Measurements from ENCODE around the gene ZNF414. TPM values are rescaled to one million over a fixed set of nuclear protein-coding genes. Genes with fewer than 3 reads are reported as not detected.

The ZNF414 gene
- total and polyA plus RNA-seq, 3 experiments from 2014 or later, result 18.0 to 26.0 (median 25.7) TPM

- Histone ChIP-seq H3K27ac (ENCODE audit: low read depth, low read length) (no peak overlapping the region), H3K27me3 (ENCODE audit: insufficient read depth, low read length, poor library complexity, severe bottlenecking) (no peaks in the 10 kb centered on the region), H3K9me3 (ENCODE audit: low read length) (no peaks in the 10 kb centered on the region), H3K4me3 (ENCODE audit: low read length) (no peak overlapping the region), H3K4me1 (ENCODE audit: insufficient read depth, low read length) (peaks cover 41% of the 10 kb centered on the region), H3K36me3 (ENCODE audit: insufficient read depth, low read length) (no peaks in the 10 kb centered on the region)
- Mint-ChIP-seq H3K4me3 (no peak overlapping the region), H3K4me1 (peaks cover 27 to 44% (median 31%) of the 10 kb centered on the region in 3 donors), H3K36me3 (peaks cover 0 to 32% (median 2%) of the 10 kb centered on the region in 3 donors), H3K27me3 (peaks cover 0 to 4% of the 10 kb centered on the region in 2 donors), H3K9me3 (no peaks in the 10 kb centered on the region), H3K27ac (peak overlapping the region in 1 of 8 donors; percentile 30)
- CTCF ChIA-PET, result interaction anchor here (1.5 kb wide), 1 partner anchor 68 kb away, joined by 3 read pairs; no protein-coding TSS in a partner anchor
- POLR2A ChIA-PET, result no interaction called here
- DNase-seq, result no peak
Observed at GRCh38 chr19:8510589-8511115, 3.3 kb downstream of the ZNF414 start.

DNA sequence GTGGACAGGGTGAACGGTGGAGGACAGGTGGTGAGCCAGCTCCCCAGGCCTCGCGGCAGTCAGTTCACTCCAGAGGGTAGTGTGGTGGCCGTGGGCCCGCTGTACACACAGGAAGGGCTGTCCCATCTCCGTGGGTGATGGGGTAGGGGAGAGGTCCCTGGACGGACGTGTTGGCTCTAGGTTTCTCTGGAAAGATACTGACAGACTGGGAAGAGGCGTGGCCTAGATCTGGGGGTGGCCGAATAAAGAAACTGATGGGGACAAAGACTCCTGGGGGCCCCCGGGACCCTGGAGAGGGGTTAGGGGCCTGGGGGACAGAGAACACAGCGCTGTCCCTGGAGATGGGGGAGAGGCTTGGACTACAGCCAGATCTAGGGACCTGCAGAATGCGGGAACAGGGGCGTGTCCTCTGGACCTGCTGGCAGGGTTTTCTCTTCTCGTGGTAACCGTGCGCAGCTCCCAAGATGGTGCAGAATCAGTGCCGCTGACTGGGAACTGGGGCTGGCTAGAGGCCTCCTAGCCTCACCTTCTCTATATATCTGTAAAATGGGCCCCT, 7.5 kb downstream of the ZNF414 start:
- Histone ChIP-seq H3K4me3 (ENCODE audit: low read length) (peak overlapping the region; percentile 66), H3K9me3 (ENCODE audit: low read length) (no peaks in the 10 kb centered on the region), H3K27me3 (ENCODE audit: insufficient read depth, low read length, poor library complexity, severe bottlenecking) (no peaks in the 10 kb centered on the region), H3K4me1 (ENCODE audit: insufficient read depth, low read length) (peaks cover 13% of the 10 kb centered on the region), H3K27ac (ENCODE audit: low read depth, low read length) (peak overlapping the region; percentile 1), H3K36me3 (ENCODE audit: insufficient read depth, low read length) (no peaks in the 10 kb centered on the region)
- Mint-ChIP-seq H3K36me3 (peaks cover 0 to 14% (median 0%) of the 10 kb centered on the region in 3 donors), H3K9me3 (no peaks in the 10 kb centered on the region), H3K4me1 (peaks cover 10 to 19% (median 14%) of the 10 kb centered on the region in 3 donors), H3K27me3 (no peaks in the 10 kb centered on the region), H3K27ac (peak overlapping the region; percentile 29 to 92 (median 74)), H3K4me3 (peak overlapping the region; percentile 61 to 96 (median 87))
- no peak for DNase-seq
- ChIA-PET POLR2A (interaction anchor here (1.0 to 2.1 kb wide), 7 partner anchors 7 to 71 kb away, joined by 3 to 10 read pairs (median 3); partner anchors contain the start of genes MYO1F and ZNF414), CTCF (interaction anchor here (1.1 to 4.4 kb wide), 13 partner anchors 11 to 153 kb away, joined by 3 to 40 read pairs (median 9); partner anchors contain the start of genes MARCHF2 and MYO1F)

DNA sequence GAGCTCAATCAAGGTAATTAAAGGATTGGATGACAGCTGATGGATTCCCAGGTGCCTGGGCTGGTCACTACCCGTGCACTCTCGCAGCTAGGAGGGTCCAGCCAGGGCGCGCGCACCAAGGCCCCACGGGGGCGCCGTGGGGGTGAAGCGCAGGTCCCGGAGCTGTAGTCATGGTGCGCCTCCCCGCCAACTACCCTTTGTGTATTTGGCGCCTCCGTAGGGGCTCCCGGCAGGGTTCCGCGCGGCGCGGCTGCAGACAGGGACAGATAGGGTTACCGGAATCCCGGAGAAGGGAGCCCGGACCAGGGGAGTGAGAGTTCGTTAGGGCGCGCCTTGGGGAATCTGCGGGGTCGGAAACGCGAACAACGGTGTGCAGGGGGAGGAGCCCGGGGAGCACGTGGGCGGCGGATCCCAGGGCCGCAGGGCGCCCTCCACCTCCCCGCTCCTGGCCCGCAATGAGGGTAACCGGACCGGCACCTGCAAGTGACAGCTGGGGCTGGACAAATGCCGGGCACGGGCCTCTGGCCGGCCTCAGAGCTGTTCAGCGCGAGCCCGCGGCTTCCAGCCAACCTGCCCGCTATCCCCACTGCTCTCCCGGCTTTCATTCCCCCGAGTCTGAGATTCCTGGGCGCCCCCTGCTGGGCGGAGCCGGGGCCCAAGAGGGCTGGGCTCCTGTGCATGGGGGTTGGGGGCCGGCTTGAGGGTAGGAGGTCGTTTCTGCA, 8.1 kb downstream of the ZNF414 start:
- peak overlapping the region; percentile 66 for H3K4me3 ChIP-seq (ENCODE audit: low read length)
- POLR2A ChIA-PET, result interaction anchor here (0.6 to 2.1 kb wide), 10 partner anchors 8 to 165 kb away, joined by 3 to 10 read pairs (median 4); partner anchors contain the start of genes MYO1F and ZNF414
- Mint-ChIP-seq H3K4me3 (peak overlapping the region; percentile 61 to 96 (median 87)), H3K36me3 (peaks cover 0 to 10% (median 0%) of the 10 kb centered on the region in 3 donors), H3K9me3 (no peaks in the 10 kb centered on the region), H3K27ac (peak overlapping the region; percentile 35 to 94 (median 75)), H3K4me1 (peaks cover 10 to 19% (median 14%) of the 10 kb centered on the region in 3 donors), H3K27me3 (no peaks in the 10 kb centered on the region)
- peak overlapping the region; percentile 1 for H3K27ac ChIP-seq (ENCODE audit: low read depth, low read length)
- CTCF ChIA-PET, result interaction anchor here (0.9 to 4.4 kb wide), 20 partner anchors 8 to 152 kb away, joined by 3 to 40 read pairs (median 6); partner anchors contain the start of genes MARCHF2, MYO1F and ZNF414
- H3K27me3 ChIP-seq (ENCODE audit: insufficient read depth, low read length, poor library complexity, severe bottlenecking), result no peaks in the 10 kb centered on the region
- H3K9me3 ChIP-seq (ENCODE audit: low read length), result no peaks in the 10 kb centered on the region
- peaks cover 13% of the 10 kb centered on the region for H3K4me1 ChIP-seq (ENCODE audit: insufficient read depth, low read length)
- H3K36me3 ChIP-seq (ENCODE audit: insufficient read depth, low read length), result no peaks in the 10 kb centered on the region
- DNase-seq, result peak; percentile 47 to 73 (median 56)

GRCh38 chr19:8504919-8505318, 9.0 kb downstream of the ZNF414 start:
- DNase-seq, result no peak
- peaks cover 13 to 25% (median 14%) of the 10 kb centered on the region in 3 donors for H3K4me1 Mint-ChIP-seq
- Histone ChIP-seq H3K4me1 (ENCODE audit: insufficient read depth, low read length) (peaks cover 13% of the 10 kb centered on the region), H3K27ac (ENCODE audit: low read depth, low read length) (no peak overlapping the region), H3K36me3 (ENCODE audit: insufficient read depth, low read length) (no peaks in the 10 kb centered on the region), H3K4me3 (ENCODE audit: low read length) (no peak overlapping the region), H3K9me3 (ENCODE audit: low read length) (no peaks in the 10 kb centered on the region), H3K27me3 (ENCODE audit: insufficient read depth, low read length, poor library complexity, severe bottlenecking) (no peaks in the 10 kb centered on the region)
- peaks cover 0 to 1% of the 10 kb centered on the region in 2 donors for H3K27me3 Mint-ChIP-seq
- no peaks in the 10 kb centered on the region for H3K9me3 Mint-ChIP-seq
- POLR2A ChIA-PET, result interaction anchor here (0.7 to 2.1 kb wide), 5 partner anchors 9 to 91 kb away, joined by 3 to 10 read pairs (median 4); partner anchors contain the start of gene ZNF414
- CTCF ChIA-PET, result interaction anchor here (0.9 to 4.4 kb wide), 15 partner anchors 9 to 149 kb away, joined by 3 to 40 read pairs (median 9); partner anchors contain the start of genes MARCHF2, MYO1F and ZNF414
- peak overlapping the region; percentile 41 to 86 (median 62) for H3K4me3 Mint-ChIP-seq
- peaks cover 0 to 9% (median 0%) of the 10 kb centered on the region in 3 donors for H3K36me3 Mint-ChIP-seq
- peak overlapping the region in 2 of 8 donors; percentile 55 to 91 for H3K27ac Mint-ChIP-seq

GRCh38 chr19:8504171-8504570, 9.8 kb downstream of the ZNF414 start:
- ChIA-PET POLR2A (no interaction called here), CTCF (interaction anchor here (2.8 to 4.4 kb wide), 3 partner anchors 10 to 73 kb away, joined by 9 to 40 read pairs (median 18); partner anchors contain the start of genes MYO1F and ZNF414)
- no peaks in the 10 kb centered on the region for H3K9me3 ChIP-seq (ENCODE audit: low read length)
- Mint-ChIP-seq H3K4me3 (peak overlapping the region; percentile 27 to 81 (median 56)), H3K4me1 (peaks cover 13 to 25% (median 14%) of the 10 kb centered on the region in 3 donors), H3K9me3 (no peaks in the 10 kb centered on the region), H3K36me3 (peaks cover 0 to 5% (median 0%) of the 10 kb centered on the region in 3 donors), H3K27ac (peak overlapping the region in 2 of 8 donors; percentile 30 to 33), H3K27me3 (peaks cover 0 to 1% of the 10 kb centered on the region in 2 donors)
- H3K4me1 ChIP-seq (ENCODE audit: insufficient read depth, low read length), result peaks cover 13% of the 10 kb centered on the region
- DNase-seq, result no peak
- no peak overlapping the region for H3K27ac ChIP-seq (ENCODE audit: low read depth, low read length)
- H3K27me3 ChIP-seq (ENCODE audit: insufficient read depth, low read length, poor library complexity, severe bottlenecking), result no peaks in the 10 kb centered on the region
- H3K36me3 ChIP-seq (ENCODE audit: insufficient read depth, low read length), result no peaks in the 10 kb centered on the region
- no peak overlapping the region for H3K4me3 ChIP-seq (ENCODE audit: low read length)

GRCh38 chr19:8503510-8503909, 10.5 kb downstream of the ZNF414 start:
- POLR2A ChIA-PET, result no interaction called here
- Histone ChIP-seq H3K4me1 (ENCODE audit: insufficient read depth, low read length) (peaks cover 13% of the 10 kb centered on the region), H3K4me3 (ENCODE audit: low read length) (no peak overlapping the region), H3K9me3 (ENCODE audit: low read length) (no peaks in the 10 kb centered on the region), H3K36me3 (ENCODE audit: insufficient read depth, low read length) (no peaks in the 10 kb centered on the region), H3K27ac (ENCODE audit: low read depth, low read length) (no peak overlapping the region), H3K27me3 (ENCODE audit: insufficient read depth, low read length, poor library complexity, severe bottlenecking) (no peaks in the 10 kb centered on the region)
- peaks cover 13 to 25% (median 14%) of the 10 kb centered on the region in 3 donors for H3K4me1 Mint-ChIP-seq
- H3K36me3 Mint-ChIP-seq, result peaks cover 0 to 5% (median 0%) of the 10 kb centered on the region in 3 donors
- H3K9me3 Mint-ChIP-seq, result no peaks in the 10 kb centered on the region
- DNase-seq, result no peak
- H3K27me3 Mint-ChIP-seq, result peaks cover 0 to 1% of the 10 kb centered on the region in 2 donors
- no peak overlapping the region for H3K27ac Mint-ChIP-seq
- peak overlapping the region in 2 of 7 donors; percentile 48 to 81 for H3K4me3 Mint-ChIP-seq
- CTCF ChIA-PET, result interaction anchor here (1.3 to 2.8 kb wide), 2 partner anchors 11 to 16 kb away, joined by 3 to 18 read pairs; partner anchors contain the start of gene ZNF414

DNA sequence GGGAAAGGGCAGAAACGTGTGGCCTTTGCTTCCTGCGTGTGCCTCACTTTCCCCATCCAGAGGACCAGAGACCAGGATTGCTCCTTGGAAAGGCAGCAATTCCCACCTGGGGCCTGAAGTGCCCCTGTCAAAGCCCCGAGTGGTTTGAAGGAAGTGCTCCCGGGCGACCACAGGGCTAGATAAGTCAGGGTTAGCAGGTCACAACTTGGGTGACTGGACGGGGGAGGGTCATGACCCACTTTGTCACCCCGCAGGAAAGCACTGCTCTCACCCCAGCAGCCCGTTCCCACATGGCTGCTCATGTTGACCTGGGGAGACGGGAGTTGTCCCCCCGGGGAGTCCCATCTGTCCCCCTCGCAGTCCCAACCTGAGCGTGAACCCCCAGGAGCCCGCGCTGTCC, 12.0 kb downstream of the ZNF414 start:
- Histone ChIP-seq H3K9me3 (ENCODE audit: low read length) (no peaks in the 10 kb centered on the region), H3K27me3 (ENCODE audit: insufficient read depth, low read length, poor library complexity, severe bottlenecking) (no peaks in the 10 kb centered on the region), H3K36me3 (ENCODE audit: insufficient read depth, low read length) (no peaks in the 10 kb centered on the region), H3K27ac (ENCODE audit: low read depth, low read length) (no peak overlapping the region), H3K4me1 (ENCODE audit: insufficient read depth, low read length) (peaks cover 13% of the 10 kb centered on the region), H3K4me3 (ENCODE audit: low read length) (no peak overlapping the region)
- Mint-ChIP-seq H3K27me3 (peaks cover 0 to 1% of the 10 kb centered on the region in 2 donors), H3K27ac (no peak overlapping the region), H3K9me3 (no peaks in the 10 kb centered on the region), H3K4me3 (no peak overlapping the region), H3K4me1 (peaks cover 13 to 25% (median 14%) of the 10 kb centered on the region in 3 donors), H3K36me3 (peaks cover 0 to 2% (median 0%) of the 10 kb centered on the region in 3 donors)
- POLR2A ChIA-PET, result no interaction called here
- DNase-seq, result no peak
- CTCF ChIA-PET, result no interaction called here

Measured in CD8-positive, alpha-beta memory T cell (primary cell).